Fibroblast of peridontal ligament (primary cell): ENCODE measurements around the gene NRIP3.
A peak's percentile ranks its signal among the peaks of the same experiment; 100 is the strongest.
"Not testable (repeated sequence)": the region's sequence is repeated elsewhere in the genome, so short reads cannot be mapped to it uniquely, and the experiment has no call there.

Experiments used
- DNase-seq: peaks from one replicate; pipeline ENCODE4 v3.0.0-alpha.2; 2010; ENCODE audit errors: extremely low read depth

The NRIP3 gene

DNA sequence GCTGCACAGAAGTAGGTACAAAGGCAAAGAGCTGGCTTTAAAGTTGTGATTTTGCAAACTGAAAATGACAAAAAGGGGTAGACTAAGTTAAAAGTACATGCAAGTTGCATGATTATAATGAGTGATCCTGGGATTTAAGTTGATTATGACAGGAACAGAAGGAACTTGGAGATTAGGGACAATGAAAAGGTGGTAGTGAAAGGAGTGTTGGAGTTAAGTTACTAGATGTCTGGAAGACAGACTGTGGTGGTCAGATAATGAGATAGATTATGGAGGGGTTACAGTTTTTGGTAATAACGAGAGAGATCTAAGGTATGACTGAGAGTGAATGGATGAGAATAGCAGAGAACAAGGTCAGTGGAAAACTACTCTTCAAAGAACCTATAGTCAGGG is 31.9 kb downstream of the NRIP3 start:
- DNase-seq = no peak

DNA sequence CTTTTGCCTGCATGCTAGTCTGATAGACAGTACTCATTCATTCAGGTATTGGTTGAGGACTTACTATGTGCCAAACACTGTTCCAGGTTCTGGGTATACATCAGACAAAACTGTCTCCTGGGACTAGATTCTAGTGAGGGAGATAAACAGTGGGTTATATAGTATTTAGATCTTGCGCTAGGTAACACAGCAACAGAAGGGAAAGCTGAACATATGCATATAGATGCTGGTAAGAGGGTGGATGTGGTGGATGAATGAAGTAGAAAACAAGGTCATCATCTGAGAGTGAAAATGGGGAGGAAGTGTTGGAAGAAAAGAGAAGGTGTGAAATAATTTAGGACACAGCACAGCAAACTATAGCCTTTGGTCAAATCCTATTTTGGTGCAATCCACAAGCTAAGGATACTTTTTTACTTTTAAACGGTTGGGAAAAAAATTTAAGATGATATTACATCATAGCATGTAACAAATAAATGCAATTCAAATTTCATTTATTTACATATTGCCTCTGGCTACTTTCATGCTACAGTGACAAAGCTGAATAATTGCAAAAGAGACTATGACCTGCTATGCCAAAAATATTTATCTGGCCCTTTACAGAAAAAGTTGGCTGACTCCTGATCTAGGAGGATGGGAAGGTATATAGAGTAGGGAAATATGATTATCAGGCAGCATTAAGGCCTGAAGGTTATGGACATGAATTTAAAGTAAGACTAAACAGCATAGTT is 32.4 kb downstream of the NRIP3 start:
- DNase-seq = no peak

DNA sequence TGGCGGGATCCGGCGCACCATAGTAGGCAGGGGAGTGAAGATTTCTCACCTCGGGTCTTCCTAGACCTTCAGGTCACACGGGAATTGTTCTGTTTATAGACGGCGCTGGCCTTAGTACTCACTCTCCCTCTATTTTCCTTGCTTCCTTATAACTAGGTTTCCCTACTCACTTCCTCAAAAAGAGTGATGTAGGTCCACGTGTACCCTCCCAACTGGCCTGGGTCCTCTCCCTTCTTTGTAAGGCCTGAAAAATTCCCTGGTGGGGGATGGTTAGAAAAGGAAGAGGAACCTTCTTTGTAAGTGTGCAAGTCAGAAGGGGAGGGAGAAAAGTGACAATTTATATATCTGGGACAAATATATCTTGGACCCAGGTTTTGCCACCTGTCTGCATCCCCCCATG is 36.6 kb downstream of the NRIP3 start:
- no peak for DNase-seq

DNA sequence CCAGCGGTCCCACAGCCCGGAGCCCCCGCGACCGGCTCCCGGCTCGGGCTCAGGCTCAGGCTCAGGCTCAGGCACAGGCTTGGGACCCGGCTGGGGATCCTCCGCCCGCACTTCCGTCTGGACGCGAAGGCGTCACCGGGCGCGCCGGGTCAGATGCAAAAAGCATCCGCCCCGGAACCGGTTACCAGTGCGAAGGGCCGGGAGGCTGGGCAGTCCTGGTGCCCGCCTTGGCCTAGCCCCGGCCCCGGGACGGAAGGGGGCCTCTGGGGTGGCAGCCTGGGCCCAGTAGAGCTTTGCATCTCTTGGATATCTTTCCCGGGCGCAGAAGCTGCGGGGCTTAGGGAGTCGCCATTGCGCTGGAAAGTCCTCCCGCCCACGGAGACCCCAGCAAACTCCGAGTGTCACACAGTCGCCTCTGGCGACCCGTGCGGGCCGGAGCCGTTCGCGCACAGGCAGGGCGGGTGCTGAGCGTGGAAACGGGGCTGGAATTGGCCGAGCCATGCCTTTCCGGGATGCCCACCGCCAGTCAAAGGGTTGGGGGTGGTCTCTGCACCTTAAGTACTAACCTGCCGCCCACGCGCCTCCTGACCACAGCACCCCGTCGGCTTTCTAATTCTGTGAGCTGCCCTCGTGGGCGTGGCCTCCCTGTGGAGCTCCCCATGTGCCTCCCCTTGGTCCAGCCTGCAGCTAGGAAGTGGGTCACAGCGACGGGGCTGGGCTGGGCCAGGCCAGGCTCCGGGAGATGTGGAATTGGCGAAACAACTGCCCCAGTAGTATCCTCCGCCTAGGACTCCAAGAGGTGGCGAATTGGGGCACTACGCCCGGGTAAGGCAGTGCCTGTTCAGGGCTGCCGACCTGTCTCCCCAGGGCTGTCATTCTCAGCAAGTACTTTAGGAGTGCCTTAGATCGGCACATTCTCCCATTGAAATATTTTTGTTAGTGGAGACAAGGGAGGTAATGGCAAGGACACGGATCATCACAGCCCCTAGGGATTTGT is 39.2 kb downstream of the NRIP3 start, which contains the start of gene TMEM9B:
TSS of gene TMEM9B (minus strand) at position 119 of the 997 bp plus-strand sequence. CDS start 129 bp downstream, outside the sequence.
- DNase-seq = peak; percentile 73

DNA sequence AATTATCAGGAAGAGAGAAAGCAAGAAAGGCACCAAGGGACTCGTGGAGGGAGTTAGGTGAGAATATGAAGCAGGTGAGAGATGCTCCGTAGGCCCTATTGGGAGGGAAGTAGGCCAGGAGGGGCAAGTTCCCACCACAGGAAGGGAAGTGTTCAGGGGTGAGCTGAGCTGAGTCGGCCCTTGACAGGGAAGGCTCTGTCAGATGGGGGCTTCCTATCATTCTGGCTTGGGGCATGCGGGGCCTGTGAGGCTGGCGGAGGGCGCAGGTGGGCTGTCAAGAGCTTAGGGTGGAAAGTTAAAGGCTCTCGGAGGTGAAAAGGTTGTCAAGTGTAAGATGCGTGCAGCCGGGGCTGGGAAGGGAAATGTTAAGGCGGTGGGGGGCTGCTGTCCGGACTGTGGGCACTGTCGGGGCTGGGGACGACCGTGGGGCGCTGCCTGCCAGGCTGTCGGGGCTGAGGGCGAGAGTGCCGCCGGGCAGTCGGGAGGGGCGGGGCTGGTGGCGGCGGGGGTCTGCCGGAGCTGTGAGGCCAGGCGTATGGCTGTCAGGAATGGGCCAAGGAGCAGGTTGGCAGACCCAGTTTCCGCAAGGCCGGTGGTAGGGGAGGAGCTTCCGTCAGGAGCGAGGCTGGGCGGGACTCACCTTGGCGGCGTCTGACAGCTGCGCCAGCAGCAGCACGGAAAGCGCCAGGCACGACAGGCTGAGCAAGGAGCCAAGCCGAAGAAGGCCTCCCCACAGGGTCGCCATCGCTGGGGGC is 40.1 kb downstream of the NRIP3 start:
- DNase-seq = no peak

DNA sequence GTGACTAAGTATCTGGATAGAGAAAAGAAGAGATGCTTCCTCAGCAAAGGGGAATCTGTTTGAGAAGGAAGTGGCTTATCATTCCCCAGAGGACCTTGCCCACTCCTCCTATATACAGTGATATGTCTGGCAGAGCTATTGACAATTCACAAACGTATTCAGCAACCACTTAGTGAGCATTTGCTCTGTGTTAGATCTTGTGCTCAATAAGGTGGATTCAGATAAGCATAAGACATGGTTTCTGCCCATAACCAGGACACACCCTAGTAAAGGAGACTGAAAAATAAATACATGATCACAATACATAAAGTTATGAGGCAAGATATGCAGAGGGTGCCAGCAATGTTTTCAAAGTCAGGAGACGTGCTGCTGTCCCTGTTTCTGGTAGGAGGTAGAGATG is 41.0 kb downstream of the NRIP3 start:
- DNase-seq = peak; percentile 6

DNA sequence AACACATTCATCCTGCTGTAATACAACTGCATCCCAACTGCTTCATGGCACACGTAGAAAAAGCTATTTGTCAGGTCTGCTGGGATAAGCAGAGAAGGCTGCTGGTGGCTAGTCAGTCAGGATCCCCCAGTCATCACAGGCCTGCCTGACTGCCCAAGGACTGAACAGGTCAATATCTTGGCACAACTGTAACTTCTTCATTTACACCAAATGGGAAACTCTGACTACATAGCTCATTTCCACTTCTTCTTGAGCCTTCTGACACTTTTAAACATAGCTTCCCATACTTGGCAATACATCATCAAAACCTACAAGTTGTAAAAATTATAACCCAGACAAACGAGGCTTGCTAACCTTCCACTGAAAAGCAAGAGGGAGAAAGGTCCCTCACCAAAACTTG is 42.4 kb downstream of the NRIP3 start:
- DNase-seq = no peak

DNA sequence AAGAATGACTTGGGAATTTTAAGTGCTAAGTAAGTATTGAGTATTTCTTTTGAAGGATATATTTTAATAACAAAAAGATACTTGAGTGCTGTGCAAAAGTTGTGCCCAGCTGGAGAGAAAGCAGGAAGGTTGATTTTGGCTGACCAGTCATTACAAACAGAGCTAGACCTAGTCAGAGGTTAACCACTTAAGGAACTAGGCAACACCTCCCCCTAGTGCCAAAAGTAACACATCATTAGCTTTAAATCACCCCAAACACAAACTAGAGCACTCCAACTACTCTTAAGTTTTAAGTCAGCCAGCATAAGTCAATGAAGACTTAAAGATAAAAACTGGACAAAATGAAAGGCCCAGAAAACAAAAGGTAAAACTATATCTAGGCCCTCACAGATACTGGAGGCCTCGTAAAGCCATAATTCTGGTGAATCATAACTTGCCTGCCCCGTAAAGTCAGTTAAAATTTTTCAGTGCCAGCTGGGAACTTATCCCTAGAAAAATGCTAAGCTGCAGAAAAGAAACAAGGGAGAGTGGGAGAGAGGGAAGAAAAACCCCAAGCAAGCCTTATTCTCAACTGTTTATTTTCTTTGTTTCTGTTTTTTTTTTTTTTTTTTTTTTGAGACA is 44.1 kb downstream of the NRIP3 start:
- DNase-seq = peak; percentile 94

DNA sequence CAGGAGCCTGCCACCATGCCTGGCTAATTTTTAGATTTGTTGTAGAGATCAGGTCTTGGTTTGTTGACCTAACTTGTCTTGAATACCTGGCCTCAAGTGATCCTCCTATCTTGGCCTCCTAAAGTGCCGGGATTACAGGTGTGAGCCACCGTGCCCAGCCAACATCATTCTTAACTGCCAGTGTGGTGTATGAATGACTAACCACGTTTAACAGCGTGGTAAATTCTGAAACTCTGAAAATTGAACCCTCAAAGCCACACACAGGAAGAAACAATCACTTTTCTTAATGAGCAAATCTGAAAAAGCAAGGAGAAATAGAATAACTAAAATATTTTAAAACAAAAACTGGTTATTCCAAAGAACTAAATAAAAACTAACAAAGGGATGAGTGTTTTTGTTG is 46.9 kb downstream of the NRIP3 start:
- no peak for DNase-seq

DNA sequence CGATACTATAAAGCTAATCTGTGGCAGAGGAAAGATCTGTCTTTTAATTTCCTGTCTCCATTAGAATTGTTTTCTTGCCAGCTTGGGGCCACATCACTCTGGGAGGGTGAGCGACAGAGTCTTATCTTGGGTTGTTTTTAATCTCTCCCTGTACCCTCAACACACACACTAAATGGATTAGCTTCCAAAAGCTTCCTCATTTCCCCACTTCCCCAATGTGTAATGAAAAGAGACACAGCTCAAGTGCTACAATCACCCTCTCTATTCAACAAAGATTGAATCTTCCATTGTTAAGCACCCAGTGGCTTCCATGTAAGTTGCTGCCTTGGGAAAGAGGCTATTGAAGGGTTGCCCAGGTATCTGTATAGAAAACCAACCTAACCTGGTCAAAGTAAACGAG is 54.9 kb downstream of the NRIP3 start:
- DNase-seq = no peak

DNA sequence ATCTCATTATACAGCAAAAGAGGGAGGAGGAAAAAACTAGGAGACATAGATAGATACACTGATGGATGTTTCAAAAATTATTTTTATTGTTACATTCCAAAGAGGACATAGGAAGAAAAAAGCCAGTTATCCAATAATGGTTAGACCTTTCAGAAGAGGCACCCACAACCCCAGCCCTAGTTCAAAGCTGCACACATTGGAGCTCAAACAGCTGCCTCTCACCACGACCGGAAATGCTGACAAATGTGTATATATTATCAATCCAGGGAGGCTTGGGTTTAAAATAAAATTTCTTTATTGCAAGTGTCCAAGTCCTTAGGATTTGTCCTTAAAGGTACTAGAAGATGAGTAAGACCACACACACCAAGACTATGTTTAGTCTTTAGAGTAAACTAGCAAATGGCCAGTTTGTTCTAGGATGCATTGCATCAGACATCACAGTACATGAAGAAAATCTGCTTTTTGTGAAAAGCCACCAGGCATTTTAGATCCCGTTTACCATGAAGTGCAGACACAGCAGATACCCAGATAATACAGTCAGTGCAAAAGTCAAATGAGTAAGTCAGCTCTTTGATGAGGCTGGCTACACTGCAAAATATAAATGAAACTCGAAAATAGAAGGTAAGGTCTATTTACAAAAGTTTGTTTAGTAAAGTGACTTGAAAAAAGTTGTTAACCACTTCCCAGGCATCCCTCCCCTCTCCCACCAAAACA is 56.4 kb downstream of the NRIP3 start:
- DNase-seq = no peak

DNA sequence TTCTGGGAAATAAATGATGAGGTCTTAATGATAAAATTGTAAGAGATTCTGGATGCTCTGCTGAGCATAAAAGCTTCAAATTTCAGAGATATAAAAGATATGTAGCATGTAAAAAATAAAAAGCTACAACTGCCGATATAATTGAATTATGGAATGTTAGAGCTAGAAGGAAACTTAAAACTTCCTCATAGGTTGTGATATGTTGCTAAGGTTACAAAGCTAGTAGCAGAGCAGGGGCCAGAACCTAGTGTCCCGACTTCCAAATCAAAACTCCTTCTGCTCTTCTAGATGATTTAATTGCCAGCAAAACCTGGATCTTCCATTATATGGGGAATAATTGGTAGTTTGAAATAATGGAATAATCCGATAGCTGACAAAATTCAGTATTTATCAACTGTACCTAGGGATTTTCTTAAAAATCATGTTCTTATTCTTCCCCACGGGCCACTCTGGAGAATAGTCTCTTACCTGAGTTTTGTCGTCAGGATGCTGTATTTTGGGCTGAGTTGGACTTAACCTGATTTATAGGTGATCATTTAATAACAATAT is 61.2 kb downstream of the NRIP3 start, which contains the start of gene ASCL3:
TSS of gene ASCL3 (minus strand) at position 499 of the 549 bp plus-strand sequence. CDS start 4,855 bp downstream, outside the sequence.
- no peak for DNase-seq

DNA sequence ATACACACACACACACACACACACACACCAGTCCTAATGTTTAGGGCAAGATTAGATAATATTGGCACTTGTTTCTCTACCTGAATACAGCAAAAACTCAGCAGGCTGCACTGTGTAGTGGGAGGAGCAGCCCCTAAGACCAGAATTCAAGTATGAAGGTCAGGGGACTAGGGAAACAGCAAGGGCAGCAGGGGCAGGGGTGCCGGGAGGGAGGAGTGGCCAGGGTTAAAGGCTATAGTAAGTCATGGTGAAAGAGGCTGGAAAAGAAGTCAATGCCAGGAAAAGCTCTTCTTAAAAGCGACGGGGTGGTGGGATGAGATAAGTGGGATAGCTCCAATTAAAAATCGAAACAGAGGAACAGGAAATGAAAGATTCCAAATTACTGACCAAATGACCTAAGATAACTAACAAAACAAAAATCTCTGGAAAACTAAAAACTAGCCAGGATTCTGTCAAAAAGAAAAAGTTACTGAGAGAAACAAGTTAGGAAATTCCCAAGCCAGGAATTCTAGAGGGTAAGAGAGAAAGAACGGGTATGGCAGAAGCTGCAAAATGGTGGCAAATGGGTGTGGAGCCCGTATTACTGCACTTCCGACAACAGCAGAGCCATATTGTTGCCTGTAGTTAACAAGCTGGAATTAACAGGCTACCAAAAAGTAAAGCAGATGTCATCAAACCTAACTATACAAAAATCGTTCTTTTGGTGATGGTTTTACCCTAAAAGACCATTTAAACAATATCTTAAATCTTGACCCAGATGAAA is 62.3 kb downstream of the NRIP3 start:
- no peak for DNase-seq

DNA sequence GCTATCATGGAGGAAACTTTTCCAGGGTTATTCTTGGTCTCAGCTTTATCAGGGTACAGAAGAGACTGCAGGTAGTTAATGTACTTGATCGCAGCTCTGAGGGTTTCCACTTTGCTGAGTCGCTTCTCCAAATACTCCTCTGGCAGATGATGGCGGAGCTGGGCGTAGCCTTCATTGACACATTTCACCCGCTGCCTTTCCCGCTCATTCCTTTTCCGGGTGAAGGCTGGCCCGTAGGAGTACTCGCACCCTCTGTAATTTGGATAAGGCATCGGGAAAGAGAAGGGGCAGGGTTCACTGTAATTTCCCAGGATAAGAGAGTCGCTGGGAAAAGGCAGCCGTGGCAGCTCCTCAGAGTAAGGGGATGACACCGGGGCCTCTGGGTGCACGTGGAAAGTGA is 66.1 kb downstream of the NRIP3 start:
- no peak for DNase-seq

DNA sequence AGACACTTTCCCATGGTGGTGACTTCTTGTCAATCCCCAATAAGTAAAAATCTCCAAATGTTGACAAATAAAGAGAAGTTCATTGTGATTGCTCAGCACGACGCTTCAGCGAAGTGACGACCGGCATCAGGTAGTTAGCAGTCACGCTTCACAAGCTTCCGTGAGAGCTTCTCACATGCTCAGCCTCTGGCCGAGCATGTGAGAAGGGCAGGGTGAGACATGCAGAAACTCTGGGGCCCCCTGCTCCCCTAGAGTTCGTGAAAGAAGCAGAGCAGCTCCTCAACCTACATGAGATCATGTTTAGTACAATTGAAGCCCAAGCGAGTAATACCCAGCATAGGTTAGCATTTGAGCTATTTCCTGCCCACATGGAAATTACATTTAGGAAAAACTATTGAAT is 66.6 kb downstream of the NRIP3 start:
- no peak for DNase-seq

DNA sequence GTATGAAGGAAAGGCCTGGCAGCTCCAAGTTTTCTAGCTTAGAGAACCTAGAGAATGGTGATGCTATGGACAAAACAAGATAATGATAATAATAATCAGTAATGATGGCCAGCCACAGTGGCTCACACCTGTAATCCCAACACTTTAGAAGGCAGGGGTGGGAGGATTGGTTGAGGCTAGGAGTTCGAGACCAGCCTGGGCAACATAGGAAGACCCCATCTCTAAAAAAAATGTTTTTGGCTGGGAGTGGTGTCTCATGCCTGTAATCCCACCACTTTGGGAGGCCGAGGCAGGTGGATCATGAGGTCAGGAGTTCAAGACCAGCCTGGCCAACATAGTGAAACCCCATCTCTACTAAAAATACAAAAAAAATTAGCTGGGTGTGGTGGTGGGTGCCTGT is 68.0 kb downstream of the NRIP3 start:
- not testable (repeated sequence) for DNase-seq

DNA sequence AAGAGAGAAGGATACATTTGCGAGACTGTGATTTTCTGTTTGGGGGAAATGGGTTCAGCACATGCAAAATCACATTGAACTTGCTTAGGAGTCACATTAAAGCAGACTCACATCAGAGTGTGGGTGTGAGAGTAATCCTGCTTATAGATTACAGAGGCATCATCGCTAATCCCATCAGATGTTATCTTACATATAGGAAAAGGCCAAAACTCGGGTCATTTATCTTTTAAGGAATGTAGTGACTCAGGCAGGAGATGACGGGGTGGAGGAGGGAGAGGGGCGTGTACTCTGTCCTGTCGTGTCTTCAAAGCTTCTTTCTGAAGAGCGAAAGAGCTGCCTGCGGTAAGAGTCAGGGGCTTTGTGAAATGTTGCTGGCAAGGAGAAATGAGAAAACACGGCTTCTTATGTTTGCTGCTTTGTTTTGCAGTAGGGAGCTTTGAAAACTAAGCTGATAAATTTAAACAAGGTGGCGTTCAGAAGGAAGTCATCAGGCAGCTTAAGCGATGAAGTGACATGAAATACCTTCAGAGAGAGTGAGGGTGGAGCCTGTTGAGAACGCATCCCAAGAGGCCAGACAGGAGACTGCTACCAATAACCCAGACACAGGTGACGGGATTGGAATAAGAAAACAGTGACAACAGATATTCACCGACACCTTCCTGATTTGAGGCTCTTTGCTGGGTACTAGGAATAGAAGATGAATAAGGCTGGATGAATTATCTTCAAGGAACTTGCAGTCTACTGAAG is 68.9 kb downstream of the NRIP3 start:
- peak; percentile 36 for DNase-seq

DNA sequence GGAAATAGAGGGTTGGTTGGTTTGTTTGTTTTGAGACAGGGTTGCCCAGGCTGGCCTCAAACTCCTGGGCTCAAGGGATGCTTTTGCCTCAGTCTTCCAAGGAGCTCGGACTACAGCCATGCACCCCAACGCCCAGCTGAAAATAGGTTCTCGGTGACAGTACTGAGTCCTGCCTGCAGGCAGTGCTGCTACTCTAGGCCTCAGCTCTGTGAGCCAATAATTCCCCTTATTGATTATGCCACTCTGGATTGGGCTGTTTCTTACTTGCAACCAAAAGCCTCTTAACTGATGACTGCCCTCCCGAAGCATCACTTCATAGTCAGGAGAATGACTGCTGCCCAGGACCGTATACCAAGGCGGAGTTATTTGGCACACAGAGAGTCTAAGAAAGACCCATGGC is 69.9 kb downstream of the NRIP3 start:
- DNase-seq = no peak

DNA sequence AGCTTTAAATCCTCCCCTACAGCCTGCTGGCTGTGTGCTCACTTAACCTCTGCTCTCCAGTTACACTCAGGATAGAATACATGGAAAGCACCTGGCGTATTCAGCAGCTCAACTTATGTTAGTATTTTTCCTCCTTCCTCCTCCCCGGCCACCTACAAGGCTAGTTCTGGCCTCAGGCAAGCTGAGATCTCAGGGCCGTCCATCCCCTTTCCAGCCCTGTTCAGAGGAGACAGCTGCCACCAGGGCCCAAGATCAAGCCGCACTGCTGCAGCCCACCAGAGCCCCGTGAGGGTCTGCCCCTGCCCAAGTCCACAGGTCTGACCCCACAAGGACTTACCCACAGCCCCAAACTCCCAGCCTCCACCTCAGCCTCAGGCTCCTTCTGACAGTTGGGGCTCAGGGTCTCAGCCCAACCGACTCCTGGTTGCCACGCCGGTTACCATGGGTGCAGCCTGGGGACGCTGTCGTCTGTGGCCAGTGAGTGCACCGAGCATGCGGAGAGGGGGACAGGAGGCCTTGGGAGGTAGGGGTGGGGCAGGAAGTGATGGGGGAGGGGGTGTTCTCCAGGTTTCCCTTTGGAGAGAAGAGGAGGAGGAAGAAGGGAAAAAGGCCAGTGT is 71.1 kb downstream of the NRIP3 start, which contains the start of gene C11orf16:
TSS of gene C11orf16 (minus strand) at position 384 of the 617 bp plus-strand sequence. CDS start 639 bp downstream, outside the sequence.
- no peak for DNase-seq
